MM.1S (cell line): ENCODE data around the gene MIOX.

ENCODE experiments used
- DNase-seq: peaks from one replicate; pipeline ENCODE4 v3.0.0-alpha.2; 2015
- H2AFZ ChIP-seq: fragments of 300-600 bp; sonication (generic); 2 replicates; pipeline ENCODE4 v1.6.0; 2016; ENCODE audit warnings: antibody characterized with exemption, low read length
- H3F3A ChIP-seq: fragments of 300-600 bp; sonication (generic); 2 replicates; pipeline ENCODE4 v1.6.1; 2016; ENCODE audit warnings: mild to moderate bottlenecking, antibody characterized with exemption, low read length, moderate library complexity, mixed read lengths; ENCODE audit not compliant: insufficient read depth
- H3K27ac ChIP-seq: fragments of 300-600 bp; sonication (generic); 2 replicates; pipeline ENCODE4 v1.5.1; 2016; ENCODE audit warnings: mild to moderate bottlenecking, low read length
- H3K27me3 ChIP-seq: fragments of 300-600 bp; sonication (generic); replicated peaks from 2 replicates; pipeline ENCODE4 v1.6.0; 2016; ENCODE audit warnings: low read length; ENCODE audit not compliant: insufficient read depth
- H3K36me3 ChIP-seq: fragments of 300-600 bp; sonication (generic); replicated peaks from 2 replicates; pipeline ENCODE4 v1.6.1; 2016; ENCODE audit warnings: mild to moderate bottlenecking, low read length, mixed read lengths; ENCODE audit not compliant: insufficient read depth
- H3K4me1 ChIP-seq: fragments of 300-600 bp; sonication (generic); 2 replicates; pipeline ENCODE4 v1.6.1; 2016; ENCODE audit warnings: low read length, mixed read lengths
- H3K4me2 ChIP-seq: fragments of 300-600 bp; sonication (generic); 2 replicates; pipeline ENCODE4 v1.6.0; 2016; ENCODE audit warnings: low read depth, low read length
- H3K4me3 ChIP-seq: fragments of 300-600 bp; sonication (generic); 2 replicates; pipeline ENCODE4 v1.5.1; 2016; ENCODE audit warnings: low read length, mixed read lengths
- H3K79me2 ChIP-seq: fragments of 300-600 bp; sonication (generic); 2 replicates; pipeline ENCODE4 v1.6.1; 2016; ENCODE audit warnings: mixed run types, low read length, mixed read lengths
- H3K9ac ChIP-seq: fragments of 300-600 bp; sonication (generic); 2 replicates; pipeline ENCODE4 v1.6.1; 2016; ENCODE audit warnings: low read length, mixed read lengths
- H3K9me2 ChIP-seq: fragments of 300-600 bp; sonication (generic); replicated peaks from 2 replicates; pipeline ENCODE4 v1.6.1; 2016; ENCODE audit warnings: mild to moderate bottlenecking, low read length, mixed read lengths; ENCODE audit not compliant: insufficient read depth
- H3K9me3 ChIP-seq: fragments of 300-600 bp; sonication (generic); replicated peaks from 2 replicates; pipeline ENCODE4 v1.6.1; 2016; ENCODE audit warnings: mild to moderate bottlenecking, low read length, mixed read lengths; ENCODE audit not compliant: insufficient read depth
- H4K20me1 ChIP-seq: fragments of 300-600 bp; sonication (generic); 2 replicates; pipeline ENCODE4 v1.6.1; 2016; ENCODE audit warnings: mild to moderate bottlenecking, low read length, moderate library complexity, mixed read lengths; ENCODE audit not compliant: insufficient read depth
- CTCF ChIP-seq: fragments of 300-600 bp; sonication (generic); IDR thresholded peaks from 2 replicates; pipeline ENCODE4 v1.5.1; 2016; ENCODE audit warnings: antibody characterized with exemption, low read length, mixed read lengths
- EZH2 ChIP-seq: fragments of 300-600 bp; sonication (generic); optimal IDR thresholded peaks from 2 replicates; pipeline ENCODE3; 2017; ENCODE audit warnings: low read depth, mild to moderate bottlenecking, antibody characterized with exemption, low read length, mixed read lengths
- EZH2phosphoT487 ChIP-seq: fragments of 300-600 bp; sonication (generic); IDR thresholded peaks from 2 replicates; pipeline ENCODE4 v1.6.1; 2018; ENCODE audit warnings: antibody characterized with exemption, low read length

MIOX gene

GRCh38 chr22:50500452-50500851, 13.8 kb downstream of the MIOX start:
- TF ChIP-seq EZH2phosphoT487: no peak
- Histone ChIP-seq H3K9ac (no peak overlapping the region), H3F3A (peaks cover 9% of the 10 kb centered on the region; the same call in 1 of the 2 replicates), H3K9me2 (no peaks in the 10 kb centered on the region), H3K79me2 (peaks cover 9% of the 10 kb centered on the region), H4K20me1 (no peaks in the 10 kb centered on the region), H3K4me2 (no peak overlapping the region), H2AFZ (no peak overlapping the region), H3K4me1 (no peaks in the 10 kb centered on the region), H3K27ac (no peak overlapping the region), H3K4me3 (no peak overlapping the region), H3K27me3 (no peaks in the 10 kb centered on the region), H3K9me3 (no peaks in the 10 kb centered on the region), H3K36me3 (no peaks in the 10 kb centered on the region)
- no peak for DNase-seq

- TF ChIP-seq EZH2 (no peak), CTCF (no peak), EZH2phosphoT487 (no peak)
- DNase-seq: no peak
These were observed 15.4 kb downstream of the MIOX start for GRCh38 chr22:50502096-50502495.

GRCh38 chr22:50502628-50503474, 16.2 kb downstream of the MIOX start:
- Histone ChIP-seq H3K9me2 (no peaks in the 10 kb centered on the region), H4K20me1 (no peaks in the 10 kb centered on the region), H3K27me3 (no peaks in the 10 kb centered on the region), H3K4me3 (no peak overlapping the region), H3F3A (peaks cover 8% of the 10 kb centered on the region; the same call in 1 of the 2 replicates), H3K9me3 (no peaks in the 10 kb centered on the region), H3K4me1 (no peaks in the 10 kb centered on the region), H3K27ac (no peak overlapping the region), H3K9ac (no peak overlapping the region), H3K4me2 (no peak overlapping the region), H2AFZ (no peak overlapping the region), H3K79me2 (peaks cover 29% of the 10 kb centered on the region), H3K36me3 (no peaks in the 10 kb centered on the region)
- no peak for TF ChIP-seq CTCF
- no peak for TF ChIP-seq EZH2
- no peak for TF ChIP-seq EZH2phosphoT487
- DNase-seq: no peak

More at GRCh38 chr22:50502096-50502495, 15.4 kb downstream of the MIOX start:
- Histone ChIP-seq H3K4me2 (no peak overlapping the region), H3F3A (peaks cover 9% of the 10 kb centered on the region; the same call in 1 of the 2 replicates), H4K20me1 (no peaks in the 10 kb centered on the region), H3K4me3 (no peak overlapping the region), H3K9me3 (no peaks in the 10 kb centered on the region), H3K27me3 (no peaks in the 10 kb centered on the region), H3K27ac (no peak overlapping the region), H3K9ac (no peak overlapping the region), H3K9me2 (no peaks in the 10 kb centered on the region), H3K4me1 (no peaks in the 10 kb centered on the region), H3K36me3 (no peaks in the 10 kb centered on the region), H3K79me2 (peaks cover 26% of the 10 kb centered on the region), H2AFZ (no peak overlapping the region)
